DMS53 (cell line): ENCODE results near the gene DHX30.
A peak's percentile ranks its signal among the peaks of the same experiment; 100 is the strongest.
"Not testable (repeated sequence)": the region's sequence is repeated elsewhere in the genome, so short reads cannot be mapped to it uniquely, and the experiment has no call there.

Experiments used
- DNase-seq: peaks from one replicate; lab custom pipeline; 2025; lab: John Stamatoyannopoulos, UW

DHX30 gene, protein sequence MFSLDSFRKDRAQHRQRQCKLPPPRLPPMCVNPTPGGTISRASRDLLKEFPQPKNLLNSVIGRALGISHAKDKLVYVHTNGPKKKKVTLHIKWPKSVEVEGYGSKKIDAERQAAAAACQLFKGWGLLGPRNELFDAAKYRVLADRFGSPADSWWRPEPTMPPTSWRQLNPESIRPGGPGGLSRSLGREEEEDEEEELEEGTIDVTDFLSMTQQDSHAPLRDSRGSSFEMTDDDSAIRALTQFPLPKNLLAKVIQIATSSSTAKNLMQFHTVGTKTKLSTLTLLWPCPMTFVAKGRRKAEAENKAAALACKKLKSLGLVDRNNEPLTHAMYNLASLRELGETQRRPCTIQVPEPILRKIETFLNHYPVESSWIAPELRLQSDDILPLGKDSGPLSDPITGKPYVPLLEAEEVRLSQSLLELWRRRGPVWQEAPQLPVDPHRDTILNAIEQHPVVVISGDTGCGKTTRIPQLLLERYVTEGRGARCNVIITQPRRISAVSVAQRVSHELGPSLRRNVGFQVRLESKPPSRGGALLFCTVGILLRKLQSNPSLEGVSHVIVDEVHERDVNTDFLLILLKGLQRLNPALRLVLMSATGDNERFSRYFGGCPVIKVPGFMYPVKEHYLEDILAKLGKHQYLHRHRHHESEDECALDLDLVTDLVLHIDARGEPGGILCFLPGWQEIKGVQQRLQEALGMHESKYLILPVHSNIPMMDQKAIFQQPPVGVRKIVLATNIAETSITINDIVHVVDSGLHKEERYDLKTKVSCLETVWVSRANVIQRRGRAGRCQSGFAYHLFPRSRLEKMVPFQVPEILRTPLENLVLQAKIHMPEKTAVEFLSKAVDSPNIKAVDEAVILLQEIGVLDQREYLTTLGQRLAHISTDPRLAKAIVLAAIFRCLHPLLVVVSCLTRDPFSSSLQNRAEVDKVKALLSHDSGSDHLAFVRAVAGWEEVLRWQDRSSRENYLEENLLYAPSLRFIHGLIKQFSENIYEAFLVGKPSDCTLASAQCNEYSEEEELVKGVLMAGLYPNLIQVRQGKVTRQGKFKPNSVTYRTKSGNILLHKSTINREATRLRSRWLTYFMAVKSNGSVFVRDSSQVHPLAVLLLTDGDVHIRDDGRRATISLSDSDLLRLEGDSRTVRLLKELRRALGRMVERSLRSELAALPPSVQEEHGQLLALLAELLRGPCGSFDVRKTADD

DNA sequence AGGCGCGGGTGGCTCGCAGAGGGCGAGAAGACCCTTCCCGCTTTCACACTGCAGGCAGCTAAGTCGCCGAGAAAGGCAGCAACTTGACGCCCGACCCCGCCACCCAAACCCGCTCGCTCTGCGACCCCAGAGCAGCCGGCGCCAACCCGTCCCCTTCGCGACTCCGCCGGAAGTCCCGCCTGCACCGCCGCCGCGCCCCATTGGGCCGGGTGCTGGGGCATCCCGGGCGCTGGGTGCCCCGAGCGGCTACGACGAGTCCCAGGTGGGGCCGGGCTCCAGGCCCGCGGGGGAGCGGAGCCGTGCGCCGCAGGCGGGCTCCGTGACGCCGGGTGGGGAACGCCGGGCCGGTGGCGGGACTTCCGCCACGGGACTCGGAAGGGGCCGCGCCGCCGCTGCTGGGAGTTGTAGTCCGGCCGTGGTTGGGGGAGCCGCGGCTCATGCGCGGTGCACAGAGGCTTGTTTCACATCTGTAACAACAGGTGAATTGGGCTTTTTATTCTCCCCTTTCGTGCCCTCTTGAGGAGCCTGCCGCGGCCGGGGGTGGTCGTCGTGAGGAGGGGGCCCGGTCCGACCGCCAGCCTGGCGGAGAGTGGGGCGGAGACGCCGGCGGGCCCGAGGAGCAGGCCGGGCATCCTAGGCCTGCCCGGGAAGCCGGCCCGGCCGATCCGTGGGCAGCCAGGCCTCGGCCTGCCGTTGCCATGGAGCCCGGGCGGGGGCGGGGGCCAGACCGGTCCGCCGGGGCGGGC lies at the start of gene DHX30:
Gene DHX30, plus strand, starts transcription at position 405 of the 746 bp plus-strand sequence. CDS start 7,546 bp downstream, outside the sequence.
- DNase-seq, result peak; percentile 74

DNA sequence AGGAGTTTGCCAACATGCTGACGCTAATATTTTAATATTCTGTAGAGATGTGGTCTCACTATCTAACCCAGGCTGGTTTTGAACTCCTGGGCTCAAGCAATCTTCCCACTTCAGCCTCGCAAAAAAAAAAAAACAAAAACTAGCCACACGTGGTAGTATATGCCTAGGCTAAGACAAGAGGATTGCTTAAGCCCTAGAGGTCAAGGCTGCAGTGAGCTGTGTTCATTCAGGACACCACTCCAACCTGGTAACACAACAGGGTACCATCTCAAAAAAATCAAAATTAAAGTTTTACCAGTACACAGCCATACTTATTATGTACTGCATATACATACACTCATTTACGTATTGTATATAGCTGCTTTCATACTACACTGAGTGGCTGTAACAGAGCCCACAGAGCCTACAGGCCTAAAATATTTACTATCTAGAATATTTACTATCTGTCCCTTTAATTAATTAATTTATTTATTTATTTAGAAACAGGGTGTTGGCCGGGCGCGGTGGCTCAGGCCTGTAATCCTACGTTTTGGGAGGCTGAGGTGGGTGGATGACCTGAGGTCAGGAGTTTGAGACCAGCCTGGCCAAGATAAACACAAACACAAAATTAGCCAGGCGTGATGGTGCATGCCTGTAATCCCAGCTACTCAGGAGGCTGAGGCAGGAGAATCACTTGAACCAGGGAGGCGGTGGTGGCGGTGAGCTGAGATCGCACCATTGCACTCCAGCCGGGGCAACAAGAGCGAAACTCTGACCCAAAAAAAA lies 44.5 kb upstream of the DHX30 start:
- DNase-seq, result no peak

DNA sequence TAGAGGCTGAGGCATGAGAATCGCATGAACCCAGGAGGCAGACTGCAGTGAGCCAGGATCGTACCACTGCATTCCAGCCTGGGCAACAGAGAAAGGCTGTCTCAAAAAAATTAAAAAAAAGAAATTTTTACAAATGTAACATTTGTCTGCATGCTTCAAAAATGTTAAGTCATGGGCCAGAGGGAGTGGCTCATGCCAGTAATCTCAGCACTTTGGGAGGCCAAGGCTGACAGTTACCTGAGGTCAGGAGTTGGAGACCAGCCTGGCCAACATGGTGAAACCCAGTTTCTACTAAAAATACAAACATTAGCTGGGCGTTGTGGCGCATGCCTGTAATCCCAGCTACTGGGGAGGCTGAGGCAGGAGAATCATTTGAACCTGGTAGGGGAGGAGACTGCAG lies 42.7 kb upstream of the DHX30 start:
- not testable (repeated sequence) for DNase-seq

DNA sequence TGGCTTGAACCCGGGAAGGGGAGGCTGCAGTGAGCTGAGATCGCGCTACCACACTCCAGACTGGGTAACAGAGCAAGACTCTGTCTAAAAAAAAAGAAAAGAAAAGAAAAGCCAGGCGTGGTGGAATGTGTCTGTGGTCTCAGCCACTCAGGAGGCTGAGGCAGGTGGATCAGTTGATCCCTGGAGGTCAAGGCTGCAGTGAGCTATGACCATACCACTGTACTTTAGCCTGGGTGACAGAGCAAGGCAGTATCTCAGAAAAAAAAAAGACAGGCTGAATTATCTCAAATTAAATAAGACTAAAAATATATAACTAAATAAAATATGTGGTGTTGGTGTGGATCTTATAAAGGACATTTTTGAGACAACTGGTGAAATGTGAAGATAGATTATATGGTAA lies 41.9 kb upstream of the DHX30 start:
- no peak for DNase-seq

DNA sequence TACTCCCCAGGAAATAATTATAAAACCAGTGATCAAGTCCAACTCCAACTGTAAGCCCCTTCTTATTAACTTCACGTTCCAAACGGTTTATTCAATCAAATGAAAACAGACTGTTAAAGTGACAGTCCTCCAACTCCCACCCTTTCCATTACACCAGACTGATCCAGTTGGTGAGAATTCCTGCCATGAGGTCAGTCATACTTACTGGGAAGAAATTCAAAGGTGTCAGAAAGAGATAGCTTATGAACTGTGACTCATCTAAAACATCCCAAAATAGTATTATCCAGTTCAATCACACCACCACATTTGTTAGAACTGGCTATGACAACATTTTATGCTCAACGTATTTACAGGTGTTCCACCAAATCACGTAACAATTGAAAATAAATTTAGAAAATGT lies 40.7 kb upstream of the DHX30 start:
- no peak for DNase-seq

DNA sequence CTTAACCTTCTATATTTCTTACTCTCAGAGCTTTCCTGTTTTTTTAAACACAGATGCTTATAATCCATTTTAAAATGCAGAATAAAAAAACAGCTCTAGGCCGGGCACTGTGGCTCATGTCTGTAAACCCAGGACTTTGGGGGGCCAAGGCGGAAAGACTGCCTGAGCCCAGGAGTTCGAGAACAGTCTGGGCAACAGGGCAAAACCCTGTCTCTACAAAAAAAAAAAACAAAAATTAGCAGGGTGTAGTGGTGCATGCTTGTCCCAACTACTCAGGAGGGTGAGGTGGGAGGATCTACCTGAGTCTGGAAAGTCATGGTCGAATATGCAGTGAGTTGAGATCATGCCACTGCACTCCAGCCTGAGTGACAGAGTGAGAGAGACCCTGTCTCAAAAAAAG lies 36.8 kb upstream of the DHX30 start:
- DNase-seq, result no peak

DNA sequence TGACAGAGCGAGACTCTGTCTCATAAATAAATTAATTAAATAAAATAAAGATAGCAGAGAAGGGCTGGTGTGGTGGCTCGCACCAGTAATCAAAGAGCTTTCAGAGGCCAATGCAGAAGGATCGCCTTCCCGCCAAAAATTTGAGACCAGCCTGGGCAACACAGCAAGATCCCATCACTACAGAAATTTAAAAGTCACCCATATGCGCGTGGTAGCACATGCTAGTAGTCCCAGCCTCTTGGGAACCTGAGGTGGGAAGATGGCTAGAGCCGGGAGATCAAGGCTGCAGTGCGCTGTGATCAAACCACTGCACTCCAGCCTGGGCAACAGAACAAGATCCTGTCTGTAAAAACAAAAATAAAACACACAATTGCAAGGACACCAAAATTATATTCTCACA lies 30.9 kb upstream of the DHX30 start:
- DNase-seq, result no peak

DNA sequence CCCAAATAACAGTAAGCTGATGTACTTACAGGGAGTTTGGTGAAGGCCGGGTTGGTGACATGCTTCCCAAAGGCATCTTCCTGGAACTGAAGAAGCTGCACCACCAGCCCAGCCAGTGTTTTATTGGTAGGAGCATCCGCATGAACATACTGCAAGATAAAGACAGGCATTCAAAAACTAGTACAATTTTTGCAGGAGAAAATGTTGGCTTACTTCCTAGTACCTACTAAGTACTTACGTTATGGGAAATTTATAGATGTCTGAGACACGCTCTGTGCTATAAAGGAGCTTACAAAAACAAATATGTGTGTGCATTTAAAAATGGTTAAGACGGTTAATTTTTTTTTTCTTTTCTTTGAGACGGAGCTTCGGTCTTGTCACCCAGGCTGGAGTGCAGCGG lies 30.1 kb upstream of the DHX30 start:
- DNase-seq, result no peak

DNA sequence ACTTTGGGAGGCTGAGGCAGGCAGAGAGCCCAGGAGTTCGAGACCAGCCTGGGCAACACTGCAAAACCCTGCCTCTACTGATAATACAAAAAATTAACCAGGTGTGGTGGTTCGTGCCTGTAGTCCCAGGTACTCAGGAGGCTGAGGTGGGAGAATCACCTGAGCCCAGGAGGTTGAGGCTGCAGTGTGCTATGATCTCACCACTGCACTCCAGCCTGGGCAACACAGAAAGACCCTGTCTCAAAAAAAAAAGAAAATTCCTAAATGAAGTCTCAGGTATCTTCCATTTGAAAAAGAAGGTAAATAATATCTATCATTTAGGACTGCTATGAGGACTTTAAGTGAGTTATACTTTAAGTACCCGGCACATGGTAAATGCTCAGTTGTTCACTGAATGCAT lies 24.2 kb upstream of the DHX30 start:
- no peak for DNase-seq

DNA sequence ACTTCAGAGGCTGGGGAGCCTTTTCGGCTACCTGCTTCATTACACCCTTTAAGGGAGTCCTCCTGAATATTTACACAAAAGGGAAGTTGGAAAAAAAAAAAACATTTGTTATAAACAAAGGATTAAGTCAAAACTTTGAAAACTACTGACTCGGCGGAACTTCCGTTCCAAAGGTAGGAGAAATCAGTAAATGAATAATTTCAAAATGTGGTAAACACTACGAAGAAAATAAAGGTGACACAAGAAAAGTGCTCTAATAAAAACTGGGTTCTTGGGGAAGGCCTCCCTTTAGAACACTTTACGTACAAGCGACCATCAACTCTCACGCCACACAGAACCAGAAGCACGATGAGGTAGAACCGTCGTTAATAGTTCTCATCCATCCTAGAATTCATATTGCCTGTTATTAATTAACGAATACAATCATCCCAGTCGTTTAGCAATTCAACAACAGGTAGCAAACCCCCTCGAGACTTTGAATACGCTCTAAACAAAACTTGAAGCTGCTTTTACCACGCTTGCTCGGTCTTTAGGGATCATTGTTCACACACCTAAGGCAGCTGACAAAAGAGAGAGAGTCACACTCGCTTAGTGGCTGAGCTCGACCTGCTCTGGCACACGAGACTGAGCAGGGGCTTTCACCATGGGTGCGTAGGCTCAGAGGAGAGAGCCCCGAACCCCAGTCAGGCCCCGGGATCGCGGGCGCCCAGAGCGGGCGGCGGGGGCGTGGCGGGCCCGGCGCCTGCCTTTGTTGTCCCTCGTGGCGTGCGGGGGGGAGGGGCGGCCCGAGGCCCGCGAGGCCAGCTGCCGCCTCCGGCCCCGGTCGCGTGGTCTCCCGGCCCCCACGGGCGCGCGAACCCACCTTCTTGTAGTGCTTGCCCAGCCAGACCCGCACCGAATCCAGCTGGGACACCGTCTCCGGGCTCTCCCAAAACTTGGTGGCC lies 21.9 kb upstream of the DHX30 start:
- DNase-seq, result peak; percentile 54

DNA sequence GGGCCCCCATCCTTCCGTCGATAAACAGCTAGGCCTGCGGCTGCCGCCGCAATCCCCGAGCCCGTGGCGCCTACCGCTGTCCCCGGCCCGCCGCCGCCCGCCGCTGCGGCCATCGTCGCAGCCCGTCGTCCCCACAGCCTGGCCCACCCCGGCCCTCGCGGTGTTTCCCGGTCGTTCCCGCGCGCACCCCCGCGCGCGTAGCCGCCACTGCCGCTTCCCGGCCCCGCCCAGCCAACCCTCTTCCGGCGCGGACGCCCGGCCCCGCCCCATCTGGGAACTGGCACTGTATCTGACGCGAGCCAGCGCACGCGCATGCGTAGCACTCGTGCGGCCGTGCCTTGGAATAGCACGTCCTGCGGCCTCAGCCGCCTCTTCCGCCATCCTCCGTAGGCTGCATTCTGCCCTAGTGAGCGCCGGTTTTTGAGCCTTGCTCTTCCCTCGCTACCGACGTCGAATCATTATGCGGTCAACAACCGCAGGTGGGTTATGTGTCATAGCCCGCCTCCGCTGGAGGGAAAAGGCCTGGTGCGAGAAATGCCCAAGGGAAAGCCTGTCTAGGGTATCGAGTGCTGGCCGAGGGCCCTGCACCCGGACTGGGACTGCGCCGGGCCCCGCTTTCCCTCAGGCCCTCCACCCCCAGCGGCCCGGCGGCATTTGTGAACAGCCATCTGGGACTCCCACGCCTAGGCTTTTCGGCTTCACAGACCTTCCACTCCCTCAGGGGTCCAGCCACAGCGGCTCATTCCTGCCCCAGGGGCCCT lies 21.1 kb upstream of the DHX30 start, which contains the start of gene SMARCC1:
Gene SMARCC1, minus strand, starts transcription at position 209 of the 761 bp plus-strand sequence. Its CDS starts 96 bp downstream, at position 113.
- DNase-seq, result peak; percentile 93

DNA sequence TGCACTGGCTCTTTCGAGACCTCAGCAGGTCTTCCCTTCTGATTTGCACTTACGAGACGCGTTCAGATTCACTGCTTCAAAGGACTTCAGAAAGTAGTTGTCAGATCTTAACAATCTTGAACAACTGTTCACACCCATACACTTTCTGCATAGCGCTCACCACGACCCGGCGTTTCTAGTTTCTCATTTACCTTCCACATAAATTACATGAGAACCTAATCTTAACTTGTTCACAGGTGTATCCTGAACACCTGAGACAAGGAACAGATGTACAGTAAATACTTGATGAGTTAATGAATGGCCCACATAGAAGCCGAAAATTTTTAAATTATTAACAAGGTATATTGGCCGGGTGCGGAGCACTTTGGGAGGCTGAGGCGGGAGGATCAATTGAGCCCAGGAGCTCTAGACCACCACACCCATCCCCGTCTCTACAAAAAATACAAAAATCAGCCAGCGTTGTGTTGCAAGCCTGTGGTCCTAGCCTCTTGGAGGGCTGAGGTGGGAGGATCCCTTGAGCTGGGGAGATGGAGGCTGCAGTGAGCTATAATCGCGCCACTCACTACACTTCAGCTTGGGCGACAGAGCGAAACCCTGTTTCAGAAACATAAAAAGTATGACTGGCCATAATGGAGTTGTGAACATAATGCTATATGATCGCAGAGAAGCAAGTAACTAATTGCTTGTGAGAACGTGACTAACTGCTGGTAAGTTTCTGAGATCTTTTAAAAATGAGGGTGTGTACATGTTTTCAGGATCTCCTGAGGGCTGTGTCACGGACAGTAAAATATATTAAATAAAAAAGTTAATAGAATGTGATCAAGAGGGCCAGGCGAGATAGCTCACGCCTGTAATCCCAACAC lies 20.3 kb upstream of the DHX30 start:
- peak; percentile 2 for DNase-seq

DNA sequence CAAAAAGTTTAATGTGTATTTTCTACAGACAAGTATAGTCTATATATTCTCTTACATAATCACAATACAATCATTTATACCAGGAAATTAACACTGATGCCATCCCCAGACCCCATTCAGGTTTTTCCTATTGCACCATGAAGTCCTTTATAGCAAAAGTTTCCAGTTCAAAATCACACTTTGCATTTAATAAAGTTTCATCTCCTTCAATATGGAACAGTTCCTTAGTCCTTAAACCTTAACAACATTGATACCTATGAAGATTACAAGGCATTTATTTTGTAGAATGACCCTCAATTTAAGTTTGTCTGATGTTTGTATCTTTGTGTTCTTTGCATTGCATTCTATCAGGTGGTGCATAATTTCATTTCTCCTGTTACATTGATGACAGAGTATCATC lies 19.3 kb upstream of the DHX30 start:
- DNase-seq, result no peak

DNA sequence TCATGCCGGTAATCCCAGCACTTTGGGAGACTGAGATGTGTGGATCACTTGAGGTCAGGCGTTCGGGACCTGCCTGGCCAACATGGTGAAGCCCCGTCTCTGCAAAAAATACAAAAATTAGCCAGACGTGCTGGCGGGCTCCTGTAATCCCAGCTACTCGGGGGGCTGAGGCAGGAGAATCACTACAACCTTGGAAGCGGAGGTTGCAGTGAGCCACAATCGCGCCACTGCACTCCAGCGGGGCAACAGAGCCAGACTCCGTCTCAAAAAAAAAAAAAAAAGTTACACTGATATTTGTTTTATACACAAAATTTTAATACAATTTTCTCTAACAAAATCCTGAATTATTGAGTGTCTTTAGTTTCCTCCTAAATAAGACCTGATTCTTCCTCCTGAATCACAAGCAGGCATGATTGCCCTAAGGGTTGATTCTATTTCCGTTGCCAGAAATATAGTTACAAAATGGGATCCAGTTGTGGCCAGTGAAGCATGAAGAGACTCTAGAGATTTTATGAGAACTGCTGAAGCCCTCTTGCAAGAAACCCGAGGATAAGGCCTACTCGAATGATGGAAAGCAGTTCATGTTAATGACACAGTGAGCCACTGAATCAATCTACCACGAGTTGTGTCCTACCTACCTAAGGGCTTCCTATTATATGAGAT lies 11.6 kb upstream of the DHX30 start:
- DNase-seq, result no peak

DNA sequence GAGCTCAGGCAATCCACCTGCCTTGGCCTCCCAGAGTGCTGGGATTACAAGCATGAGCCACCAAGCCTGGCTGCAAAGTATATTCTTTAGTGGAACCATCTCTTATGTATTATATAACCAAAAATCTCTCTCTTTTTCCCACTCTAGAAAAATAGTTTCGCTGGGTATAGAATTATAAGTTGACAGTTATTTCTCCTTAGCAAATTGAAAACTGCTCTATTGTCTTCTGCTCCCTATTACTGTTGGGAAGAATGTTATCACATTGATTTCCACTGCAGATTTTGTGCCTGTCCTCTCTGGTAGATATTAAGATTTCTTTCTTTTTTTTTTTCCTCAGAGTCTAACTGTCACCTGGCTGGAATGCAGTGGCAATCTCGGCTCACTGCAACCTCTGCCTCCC lies 10.2 kb upstream of the DHX30 start:
- no peak for DNase-seq

DNA sequence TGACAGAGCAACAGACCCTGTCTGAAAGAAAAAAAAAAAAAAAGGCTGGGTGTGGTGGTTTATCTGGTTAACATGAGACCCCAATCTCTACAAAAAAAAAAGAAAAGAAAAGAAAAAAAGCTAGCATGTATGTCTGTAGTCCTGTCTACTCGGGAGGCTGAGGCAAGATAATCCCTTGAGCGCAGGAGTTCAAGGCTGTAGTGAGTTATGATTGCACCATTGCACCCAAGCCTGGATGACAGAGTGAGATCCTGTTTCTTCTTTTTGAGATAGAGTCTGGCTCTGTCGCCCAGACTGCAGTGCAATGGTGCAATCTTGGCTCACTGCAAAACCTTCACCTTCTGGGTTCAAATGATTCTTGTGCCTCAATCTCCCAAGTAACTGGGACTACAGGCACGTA lies 8.4 kb upstream of the DHX30 start:
- DNase-seq, result no peak

DNA sequence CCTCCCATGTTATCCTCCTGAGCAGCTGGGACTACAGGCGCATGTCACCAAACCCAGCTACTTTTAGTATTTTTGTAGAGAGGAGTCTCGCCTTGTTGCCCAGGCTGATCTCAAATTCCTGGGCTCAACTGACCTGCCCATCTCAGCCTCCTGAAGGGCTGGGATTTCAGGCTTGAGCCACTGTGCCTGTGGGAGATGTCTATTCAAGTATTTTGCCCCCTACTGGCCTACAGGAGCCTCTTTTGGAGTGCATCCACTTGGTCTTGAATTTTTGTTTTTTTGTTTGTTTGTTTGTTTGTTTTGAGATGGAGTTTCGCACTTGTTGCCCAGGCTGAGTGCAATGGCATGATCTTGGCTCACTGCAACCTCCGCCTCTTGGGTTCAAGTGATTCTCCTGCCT lies 3.2 kb upstream of the DHX30 start:
- DNase-seq, result peak; percentile 1
